ENCODE data around the gene LIM2. TPM values are rescaled to one million over a fixed set of nuclear protein-coding genes. Genes with fewer than 3 reads are reported as not detected.

LIM2 gene
- total RNA-seq, 1 experiment from 2014 or later = not detected

DNA sequence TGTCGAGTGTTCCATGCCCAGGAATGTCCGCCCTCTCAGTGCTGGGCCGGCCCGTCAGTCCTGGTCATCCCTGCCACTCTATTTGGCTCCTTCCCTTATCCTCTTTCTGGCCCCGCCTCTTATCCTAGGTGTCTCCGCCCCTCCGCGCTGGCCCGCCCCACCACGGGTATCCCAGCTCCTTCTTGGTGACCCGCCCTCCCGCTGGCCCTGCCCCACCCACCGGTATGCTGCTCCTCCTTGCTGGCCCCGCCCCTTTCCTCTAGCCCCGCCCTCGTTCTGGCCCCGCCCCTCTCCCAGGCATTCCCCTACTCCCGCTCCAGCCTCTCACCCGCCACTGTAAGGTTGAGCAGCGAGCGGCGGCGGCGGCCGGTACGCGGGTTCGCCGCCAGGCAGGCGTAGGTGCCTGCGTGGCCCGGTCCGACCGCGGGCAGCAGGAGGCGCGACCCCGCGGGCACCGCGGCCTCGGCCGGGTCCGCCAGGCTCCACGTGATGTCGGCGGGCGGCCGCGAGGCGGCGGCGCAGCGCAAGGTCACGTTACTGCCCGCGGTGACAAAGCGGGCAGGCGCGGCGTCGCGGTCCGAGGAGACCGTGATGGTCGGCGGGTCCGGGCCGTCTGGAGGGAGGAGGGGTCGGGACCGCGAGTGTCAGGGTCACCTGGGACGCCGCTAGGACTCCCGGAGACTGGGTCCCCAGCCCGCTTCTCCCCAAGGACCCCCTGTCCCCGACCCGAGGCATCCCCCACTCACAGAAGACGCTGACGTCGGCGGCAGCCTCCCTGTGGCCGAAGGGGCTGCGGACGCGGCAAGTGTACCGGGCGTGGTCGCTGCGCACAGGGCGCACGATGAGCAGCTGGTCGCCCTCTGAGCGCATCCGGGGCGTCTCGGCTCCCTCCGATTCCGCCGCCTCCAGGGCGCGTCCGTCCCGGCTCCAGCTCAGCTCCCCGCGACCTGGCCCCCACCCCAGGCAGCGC is 47.8 kb downstream of the LIM2 start:
- TSS peak; percentile 21 for BruUV-seq (replicated peaks)
- intact Hi-C loops (cut with micrococcal nuclease; ENCODE audit: unreplicated experiment) = loop anchor here (1.0 to 5.0 kb wide), 3 partner anchors 27 to 322 kb away; partner anchors contain the start of gene ETFB
- Mint-ChIP-seq H3K36me3 (ENCODE audit: insufficient read depth, unreplicated experiment) (peaks cover 34% of the 10 kb centered on the region), H3K27me3 (ENCODE audit: unreplicated experiment) (no peaks in the 10 kb centered on the region), H3K27ac (ENCODE audit: unreplicated experiment) (peak overlapping the region; percentile 50), H3K4me3 (ENCODE audit: low read depth, unreplicated experiment) (peak overlapping the region; percentile 72), H3K9me3 (ENCODE audit: low read depth, unreplicated experiment) (no peaks in the 10 kb centered on the region), H3K4me1 (ENCODE audit: low read depth, unreplicated experiment) (peaks cover 30% of the 10 kb centered on the region)
- TF ChIP-seq, protein P1, sequence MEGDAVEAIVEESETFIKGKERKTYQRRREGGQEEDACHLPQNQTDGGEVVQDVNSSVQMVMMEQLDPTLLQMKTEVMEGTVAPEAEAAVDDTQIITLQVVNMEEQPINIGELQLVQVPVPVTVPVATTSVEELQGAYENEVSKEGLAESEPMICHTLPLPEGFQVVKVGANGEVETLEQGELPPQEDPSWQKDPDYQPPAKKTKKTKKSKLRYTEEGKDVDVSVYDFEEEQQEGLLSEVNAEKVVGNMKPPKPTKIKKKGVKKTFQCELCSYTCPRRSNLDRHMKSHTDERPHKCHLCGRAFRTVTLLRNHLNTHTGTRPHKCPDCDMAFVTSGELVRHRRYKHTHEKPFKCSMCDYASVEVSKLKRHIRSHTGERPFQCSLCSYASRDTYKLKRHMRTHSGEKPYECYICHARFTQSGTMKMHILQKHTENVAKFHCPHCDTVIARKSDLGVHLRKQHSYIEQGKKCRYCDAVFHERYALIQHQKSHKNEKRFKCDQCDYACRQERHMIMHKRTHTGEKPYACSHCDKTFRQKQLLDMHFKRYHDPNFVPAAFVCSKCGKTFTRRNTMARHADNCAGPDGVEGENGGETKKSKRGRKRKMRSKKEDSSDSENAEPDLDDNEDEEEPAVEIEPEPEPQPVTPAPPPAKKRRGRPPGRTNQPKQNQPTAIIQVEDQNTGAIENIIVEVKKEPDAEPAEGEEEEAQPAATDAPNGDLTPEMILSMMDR (IDR thresholded peaks at IDR 0.05; ENCODE audit: unreplicated experiment) = peak; percentile 29
- DNase-seq = peak; percentile 99
- CTCF ChIA-PET = interaction anchor here (0.6 to 1.5 kb wide), 18 partner anchors 20 to 1753 kb away, joined by 3 to 17 read pairs (median 4); partner anchors contain the start of gene ETFB

DNA sequence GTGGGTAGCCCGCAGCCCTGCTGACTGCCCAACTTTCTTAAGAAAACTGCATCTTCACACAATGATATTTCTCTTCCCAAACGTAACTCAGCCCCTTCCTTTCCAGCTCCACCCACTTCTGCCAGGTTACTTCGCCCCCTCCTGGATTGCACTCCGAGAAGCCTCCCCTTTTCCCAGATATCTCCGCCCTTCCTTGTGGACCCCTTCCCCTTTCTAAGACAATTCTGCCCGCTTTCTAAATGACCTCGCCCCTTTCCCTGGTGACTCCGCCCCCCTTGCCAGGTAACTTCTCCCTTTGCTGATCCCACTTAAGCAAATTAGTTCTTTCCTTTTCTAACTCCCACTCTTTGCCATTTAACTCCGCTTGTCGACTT is 48.5 kb downstream of the LIM2 start:
- CTCF ChIA-PET = interaction anchor here (0.6 to 1.5 kb wide), 18 partner anchors 19 to 1753 kb away, joined by 3 to 17 read pairs (median 4); partner anchors contain the start of gene ETFB
- TF ChIP-seq, protein P1 (IDR thresholded peaks at IDR 0.05; ENCODE audit: unreplicated experiment) = no peak
- BruUV-seq (replicated peaks) = no TSS peak
- peak overlapping the region; percentile 72 for H3K4me3 Mint-ChIP-seq (ENCODE audit: low read depth, unreplicated experiment)
- peaks cover 29% of the 10 kb centered on the region for H3K36me3 Mint-ChIP-seq (ENCODE audit: insufficient read depth, unreplicated experiment)
- peaks cover 30% of the 10 kb centered on the region for H3K4me1 Mint-ChIP-seq (ENCODE audit: low read depth, unreplicated experiment)
- H3K9me3 Mint-ChIP-seq (ENCODE audit: low read depth, unreplicated experiment) = no peaks in the 10 kb centered on the region
- DNase-seq = no peak
- H3K27ac Mint-ChIP-seq (ENCODE audit: unreplicated experiment) = peak overlapping the region; percentile 50
- intact Hi-C loops (cut with micrococcal nuclease; ENCODE audit: unreplicated experiment) = loop anchor here (1.0 to 5.0 kb wide), 3 partner anchors 28 to 323 kb away; partner anchors contain the start of gene ETFB
- no peaks in the 10 kb centered on the region for H3K27me3 Mint-ChIP-seq (ENCODE audit: unreplicated experiment)

DNA sequence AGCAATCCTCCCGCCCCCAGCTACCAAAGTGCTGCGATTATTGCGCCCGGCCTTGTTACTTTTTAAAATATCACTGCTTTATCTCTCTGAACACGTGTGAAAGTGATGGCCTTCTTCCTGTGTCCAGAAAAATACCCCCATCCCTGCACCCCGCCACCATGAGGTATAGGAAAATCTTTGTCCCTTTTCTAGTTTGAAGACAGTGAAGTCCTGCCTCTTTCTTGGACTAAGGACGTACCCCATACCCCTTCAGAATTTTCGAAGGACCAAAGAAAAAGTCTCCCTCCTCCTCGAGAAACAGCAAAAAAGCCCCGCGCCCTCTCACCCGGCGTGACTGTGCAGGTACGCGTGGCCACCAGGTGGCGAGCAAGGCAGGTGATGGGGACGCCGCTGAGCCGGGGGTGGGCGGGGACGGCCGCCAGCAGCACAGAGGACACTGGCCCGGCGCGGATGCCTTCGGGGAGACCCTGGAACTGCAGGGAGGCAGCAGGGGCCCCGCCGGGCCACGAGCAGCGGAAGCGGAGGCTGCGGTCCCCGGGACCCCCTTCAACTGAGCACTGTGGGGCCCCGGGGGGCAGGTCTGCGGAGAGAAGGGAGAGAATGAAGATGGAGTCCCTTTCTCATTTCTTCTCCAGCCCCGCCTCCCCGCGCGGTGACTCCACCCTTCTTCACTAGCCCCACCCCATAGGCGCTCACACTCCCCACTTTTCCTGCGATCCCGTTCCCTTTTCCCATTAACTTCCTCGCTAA is 49.0 kb downstream of the LIM2 start:
- BruUV-seq (replicated peaks) = TSS peak; percentile 42
- H3K27ac Mint-ChIP-seq (ENCODE audit: unreplicated experiment) = no peak overlapping the region
- H3K27me3 Mint-ChIP-seq (ENCODE audit: unreplicated experiment) = no peaks in the 10 kb centered on the region
- intact Hi-C loops (cut with micrococcal nuclease; ENCODE audit: unreplicated experiment) = loop anchor here (1.0 to 5.0 kb wide), 3 partner anchors 28 to 324 kb away; partner anchors contain the start of gene ETFB
- DNase-seq = peak; percentile 91
- H3K4me3 Mint-ChIP-seq (ENCODE audit: low read depth, unreplicated experiment) = peak overlapping the region; percentile 72
- CTCF ChIA-PET = interaction anchor here (0.9 to 1.5 kb wide), 7 partner anchors 56 to 350 kb away, joined by 3 to 11 read pairs (median 9); no protein-coding TSS in a partner anchor
- no peaks in the 10 kb centered on the region for H3K9me3 Mint-ChIP-seq (ENCODE audit: low read depth, unreplicated experiment)
- H3K36me3 Mint-ChIP-seq (ENCODE audit: insufficient read depth, unreplicated experiment) = peaks cover 29% of the 10 kb centered on the region
- TF ChIP-seq, protein P1 (IDR thresholded peaks at IDR 0.05; ENCODE audit: unreplicated experiment) = peak; percentile 98
- peaks cover 30% of the 10 kb centered on the region for H3K4me1 Mint-ChIP-seq (ENCODE audit: low read depth, unreplicated experiment)

All from Calu3 (cell line).